Erythroblast (primary cell): ENCODE measurements around the gene CFI.

Experiments used
- DNase-seq, 2 experiments: peaks; one replicate each; lab custom pipeline; 2025; lab: John Stamatoyannopoulos, UW
- GATA1 ChIP-seq: IDR thresholded peaks from 2 replicates; pipeline ENCODE4 v1.6.1; 2011; ENCODE audit warnings: low read depth, mild to moderate bottlenecking, control low read depth, low read length, moderate library complexity
- POLR2A ChIP-seq: IDR thresholded peaks from 2 replicates; pipeline ENCODE4 v1.6.1; 2011; ENCODE audit warnings: mild to moderate bottlenecking, low read length

Gene CFI

GRCh38 chr4:109801895-109802319, at the start of gene CFI:
TSS of gene CFI (minus strand) at chr4:109801999. CDS start at chr4:109801971, 28 bp downstream.
- TF ChIP-seq POLR2A (no peak), GATA1 (no peak)

GRCh38 chr4:109850601-109851000, 48.8 kb upstream of the CFI start:
- no peak for TF ChIP-seq GATA1
- no peak for TF ChIP-seq POLR2A
- DNase-seq, result no peak

More at GRCh38 chr4:109801895-109802319, at the start of gene CFI:
- DNase-seq, result no peak

GRCh38 chr4:109848501-109848900, 46.7 kb upstream of the CFI start:
- TF ChIP-seq GATA1, result no peak
- no peak for TF ChIP-seq POLR2A
- no peak for DNase-seq

- DNase-seq, result no peak
- no peak for TF ChIP-seq GATA1
- TF ChIP-seq POLR2A, result no peak
These were observed 46.2 kb upstream of the CFI start, which contains the start of gene LRIT3 for GRCh38 chr4:109847896-109848442. TSS of gene LRIT3 (plus strand) at chr4:109848107. CDS start at chr4:109848202, 95 bp downstream.

GRCh38 chr4:109846395-109847098, 44.7 kb upstream of the CFI start:
- DNase-seq, result no peak
- no peak for TF ChIP-seq GATA1
- TF ChIP-seq POLR2A, result no peak

GRCh38 chr4:109836985-109837384, 35.2 kb upstream of the CFI start:
- no peak for TF ChIP-seq GATA1
- no peak for TF ChIP-seq POLR2A
- no peak for DNase-seq

- TF ChIP-seq POLR2A (no peak), GATA1 (no peak)
- no peak for DNase-seq
These were observed 32.0 kb upstream of the CFI start for GRCh38 chr4:109833756-109834155.

GRCh38 chr4:109827672-109828071, 25.9 kb upstream of the CFI start, which contains the start of gene RRH:
TSS of gene RRH (plus strand) at chr4:109827972. CDS start at chr4:109828028, 56 bp downstream.
- TF ChIP-seq POLR2A, result no peak
- no peak for TF ChIP-seq GATA1
- no peak for DNase-seq

GRCh38 chr4:109826719-109827118, 24.9 kb upstream of the CFI start:
- TF ChIP-seq POLR2A (no peak), GATA1 (no peak)
- peak; percentile 26 to 43 for DNase-seq

- no peak for DNase-seq
- no peak for TF ChIP-seq GATA1
- TF ChIP-seq POLR2A, result no peak
These were observed 19.4 kb upstream of the CFI start for GRCh38 chr4:109821185-109821584.

- TF ChIP-seq POLR2A (no peak), GATA1 (no peak)
- no peak for DNase-seq
These were observed 18.8 kb upstream of the CFI start for GRCh38 chr4:109820563-109820962.

GRCh38 chr4:109818268-109818667, 16.5 kb upstream of the CFI start:
- no peak for DNase-seq
- TF ChIP-seq POLR2A (no peak), GATA1 (no peak)

- peak; percentile 14 to 34 for DNase-seq
- TF ChIP-seq POLR2A (no peak), GATA1 (no peak)
These were observed 15.1 kb upstream of the CFI start for GRCh38 chr4:109816894-109817293.

GRCh38 chr4:109816082-109816442, 14.3 kb upstream of the CFI start:
- peak; percentile 63 to 76 for DNase-seq
- TF ChIP-seq POLR2A (no peak), GATA1 (no peak)

GRCh38 chr4:109815151-109816081, 13.6 kb upstream of the CFI start, which contains the start of gene GAR1:
TSS of gene GAR1 (plus strand) at chr4:109815762. CDS start at chr4:109816165, 403 bp downstream.
- TF ChIP-seq POLR2A (peak; percentile 99), GATA1 (no peak)
- peak; percentile 97 to 99 for DNase-seq
